ENCODE data around the gene GLE1.

GLE1 gene

GRCh38 chr9:128504485-128505413 lies at the start of gene GLE1:
GLE1 (plus strand) TSS chr9:128504719; CDS start chr9:128504806, 87 bp downstream.
- peak; percentile 47 to 96 (median 89) for DNase-seq

- no peak for DNase-seq
These were observed 49.5 kb upstream of the GLE1 start for GRCh38 chr9:128454991-128455390.

GRCh38 chr9:128455849-128456612 lies 48.5 kb upstream of the GLE1 start, which contains the start of gene ODF2:
ODF2 (plus strand) TSS chr9:128456006; CDS start chr9:128456092, 86 bp downstream.
- DNase-seq = peak; percentile 68 to 97 (median 93)

- peak in 12 of 14 donors; percentile 10 to 73 (median 33) for DNase-seq
These were observed 47.9 kb upstream of the GLE1 start for GRCh38 chr9:128456613-128457061.

GRCh38 chr9:128457207-128457606 lies 47.3 kb upstream of the GLE1 start:
- DNase-seq = peak in 1 of 14 donors; percentile 29

- DNase-seq = peak in 1 of 14 donors; percentile 43
These were observed 45.5 kb upstream of the GLE1 start for GRCh38 chr9:128459011-128459410.

GRCh38 chr9:128469070-128469469 lies 35.4 kb upstream of the GLE1 start:
- no peak for DNase-seq

- peak in 1 of 14 donors; percentile 2 for DNase-seq
These were observed 34.0 kb upstream of the GLE1 start for GRCh38 chr9:128470560-128470959.

GRCh38 chr9:128473104-128473503 lies 31.4 kb upstream of the GLE1 start:
- DNase-seq = no peak

GRCh38 chr9:128475867-128476266 lies 28.7 kb upstream of the GLE1 start:
- DNase-seq = no peak

GRCh38 chr9:128479262-128479661 lies 25.3 kb upstream of the GLE1 start:
- no peak for DNase-seq

GRCh38 chr9:128481561-128481960 lies 23.0 kb upstream of the GLE1 start:
- no peak for DNase-seq

GRCh38 chr9:128482186-128482585 lies 22.3 kb upstream of the GLE1 start:
- DNase-seq = no peak

GRCh38 chr9:128484686-128485413 lies 19.7 kb upstream of the GLE1 start:
- DNase-seq = no peak

- DNase-seq = no peak
These were observed 19.1 kb upstream of the GLE1 start for GRCh38 chr9:128485414-128485855.

- no peak for DNase-seq
These were observed 18.3 kb upstream of the GLE1 start for GRCh38 chr9:128486201-128486600.

GRCh38 chr9:128493424-128493823 lies 11.1 kb upstream of the GLE1 start:
- no peak for DNase-seq

GRCh38 chr9:128494108-128494745 lies 10.3 kb upstream of the GLE1 start:
- DNase-seq = peak in 2 of 14 donors; percentile 3 to 20

- DNase-seq = no peak
These were observed 9.8 kb upstream of the GLE1 start for GRCh38 chr9:128494746-128495129.

- DNase-seq = no peak
These were observed 9.2 kb upstream of the GLE1 start for GRCh38 chr9:128495296-128495695.

- no peak for DNase-seq
These were observed 8.6 kb upstream of the GLE1 start for GRCh38 chr9:128495804-128496417.
